GM19328 (cell line): ENCODE results near the gene CASP2.
"Not testable (repeated sequence)": the region's sequence is repeated elsewhere in the genome, so short reads cannot be mapped to it uniquely, and the experiment has no call there.

ENCODE experiments used
- ATAC-seq: cut with Tn5 transposase; IDR thresholded peaks from one replicate; pipeline ENCODE4 v1.9.1; 2021; ENCODE audit warnings: mild to moderate bottlenecking, moderate library complexity; ENCODE audit not compliant: unreplicated experiment

The CASP2 gene

GRCh38 chr7:143289888-143290287 lies 1.7 kb downstream of the CASP2 start:
- not testable (repeated sequence) for ATAC-seq

- no peak for ATAC-seq
Measured at GRCh38 chr7:143290293-143290692, 2.1 kb downstream of the CASP2 start.

GRCh38 chr7:143292876-143293275 lies 4.7 kb downstream of the CASP2 start:
- no peak for ATAC-seq

GRCh38 chr7:143295870-143296269 lies 7.7 kb downstream of the CASP2 start:
- no peak for ATAC-seq

- ATAC-seq, result no peak
Measured at GRCh38 chr7:143296686-143297085, 8.5 kb downstream of the CASP2 start.

- no peak for ATAC-seq
Measured at GRCh38 chr7:143299346-143299745, 11.2 kb downstream of the CASP2 start.

GRCh38 chr7:143299840-143300239 lies 11.7 kb downstream of the CASP2 start:
- no peak for ATAC-seq

- ATAC-seq, result no peak
Measured at GRCh38 chr7:143300959-143301935, 13.1 kb downstream of the CASP2 start.

GRCh38 chr7:143303733-143304132 lies 15.6 kb downstream of the CASP2 start:
- ATAC-seq, result no peak

- no peak for ATAC-seq
Measured at GRCh38 chr7:143304938-143305337, 16.8 kb downstream of the CASP2 start.

- no peak for ATAC-seq
Measured at GRCh38 chr7:143305423-143306070, 17.4 kb downstream of the CASP2 start.

GRCh38 chr7:143308632-143309031 lies 20.5 kb downstream of the CASP2 start:
- no peak for ATAC-seq

GRCh38 chr7:143314127-143314526 lies 26.0 kb downstream of the CASP2 start:
- no peak for ATAC-seq

- no peak for ATAC-seq
Measured at GRCh38 chr7:143315776-143316175, 27.6 kb downstream of the CASP2 start, which contains the start of gene CLCN1. Gene CLCN1, plus strand, starts transcription at chr7:143316111. Its CDS starts 102 bp downstream, at chr7:143316213.

GRCh38 chr7:143316492-143316891 lies 28.3 kb downstream of the CASP2 start:
- no peak for ATAC-seq

GRCh38 chr7:143318661-143319060 lies 30.5 kb downstream of the CASP2 start:
- no peak for ATAC-seq

GRCh38 chr7:143320620-143321019 lies 32.5 kb downstream of the CASP2 start:
- no peak for ATAC-seq

GRCh38 chr7:143321242-143321641 lies 33.1 kb downstream of the CASP2 start:
- ATAC-seq, result no peak

- no peak for ATAC-seq
Measured at GRCh38 chr7:143321734-143322133, 33.6 kb downstream of the CASP2 start.

- no peak for ATAC-seq
Measured at GRCh38 chr7:143322760-143323633, 34.8 kb downstream of the CASP2 start.

- ATAC-seq, result no peak
Measured at GRCh38 chr7:143323653-143324052, 35.5 kb downstream of the CASP2 start.
